Osteocyte (in vitro differentiated cells): Measurements from ENCODE around the gene NME3. TPM values are rescaled to one million over a fixed set of nuclear protein-coding genes. Genes with fewer than 3 reads are reported as not detected.
A peak's percentile ranks its signal among the peaks of the same experiment; 100 is the strongest.

Source experiments
- DNase-seq: peaks from one replicate; pipeline ENCODE4 v3.0.0; 2021; ENCODE audit warnings: mixed read lengths; ENCODE audit not compliant: unreplicated experiment; ENCODE audit errors: extremely low spot score
- H3K27ac Mint-ChIP-seq: one replicate; pipeline ENCODE4 v1.8.0; 2021; ENCODE audit warnings: mild to moderate bottlenecking, mixed read lengths; ENCODE audit not compliant: unreplicated experiment
- H3K27me3 Mint-ChIP-seq: one replicate; pipeline ENCODE4 v1.8.0; 2021; ENCODE audit warnings: mixed read lengths; ENCODE audit not compliant: unreplicated experiment
- H3K36me3 Mint-ChIP-seq: one replicate; pipeline ENCODE4 v1.8.0; 2021; ENCODE audit warnings: mixed read lengths; ENCODE audit not compliant: unreplicated experiment
- H3K4me1 Mint-ChIP-seq: one replicate; pipeline ENCODE4 v1.8.0; 2021; ENCODE audit warnings: mixed read lengths; ENCODE audit not compliant: unreplicated experiment
- H3K4me3 Mint-ChIP-seq: one replicate; pipeline ENCODE4 v1.8.0; 2021; ENCODE audit warnings: mild to moderate bottlenecking, moderate library complexity, mixed read lengths; ENCODE audit not compliant: unreplicated experiment
- H3K9me3 Mint-ChIP-seq: one replicate; pipeline ENCODE4 v1.8.0; 2021; ENCODE audit warnings: mixed read lengths; ENCODE audit not compliant: unreplicated experiment
- CTCF ChIP-seq: fragments of 200-600 bp; sonication (generic); IDR thresholded peaks from 2 replicates; pipeline ENCODE4 v1.5.0; 2021; ENCODE audit warnings: antibody characterized with exemption, mild to moderate bottlenecking, moderate library complexity
- total RNA-seq: library from RNA; stranded (reverse); gene quantifications from 2 replicates; pipeline ENCODE4 v1.2.1, GENCODE V29; 2021

NME3 gene
- total RNA-seq, 1 donor from 2014 or later = 45.8 TPM

GRCh38 chr16:1815461-1815860, 44.1 kb upstream of the NME3 start:
- H3K4me1 Mint-ChIP-seq = peaks cover 10% of the 10 kb centered on the region
- peaks cover 13% of the 10 kb centered on the region for H3K36me3 Mint-ChIP-seq
- H3K9me3 Mint-ChIP-seq = no peaks in the 10 kb centered on the region
- H3K27me3 Mint-ChIP-seq = no peaks in the 10 kb centered on the region
- H3K4me3 Mint-ChIP-seq = no peak overlapping the region
- no peak for TF ChIP-seq CTCF
- DNase-seq = no peak
- H3K27ac Mint-ChIP-seq = no peak overlapping the region

DNA sequence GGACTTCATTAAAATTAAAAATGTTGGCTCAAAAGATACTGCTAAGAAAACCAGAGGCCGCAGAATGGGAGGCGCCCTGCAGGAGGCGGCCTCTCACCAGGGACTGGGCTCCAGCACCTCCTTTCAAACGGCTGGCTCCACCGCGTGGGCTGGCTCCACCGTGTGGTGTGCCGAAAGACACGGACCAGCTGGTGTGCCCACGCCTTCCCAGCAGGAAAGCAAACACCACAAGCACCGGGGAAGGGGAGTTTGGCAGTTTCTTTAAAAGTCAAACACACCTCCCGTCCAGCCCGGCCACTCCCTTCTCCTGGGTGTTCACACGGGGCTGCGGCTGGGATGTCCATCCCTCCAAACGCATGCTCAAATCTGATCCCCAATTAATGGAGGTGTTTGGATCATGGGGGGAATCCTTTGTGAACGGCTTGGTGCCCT, 41.4 kb upstream of the NME3 start:
- Mint-ChIP-seq H3K36me3 (peaks cover 13% of the 10 kb centered on the region), H3K4me1 (peaks cover 10% of the 10 kb centered on the region), H3K4me3 (no peak overlapping the region), H3K9me3 (no peaks in the 10 kb centered on the region), H3K27ac (peak overlapping the region; percentile 48), H3K27me3 (no peaks in the 10 kb centered on the region)
- DNase-seq = peak; percentile 89
- peak; percentile 62 for TF ChIP-seq CTCF

- no peaks in the 10 kb centered on the region for H3K9me3 Mint-ChIP-seq
- no peaks in the 10 kb centered on the region for H3K27me3 Mint-ChIP-seq
- DNase-seq = no peak
- no peak overlapping the region for H3K27ac Mint-ChIP-seq
- no peak for TF ChIP-seq CTCF
- no peak overlapping the region for H3K4me3 Mint-ChIP-seq
- peaks cover 10% of the 10 kb centered on the region for H3K4me1 Mint-ChIP-seq
- peaks cover 20% of the 10 kb centered on the region for H3K36me3 Mint-ChIP-seq
Measured at GRCh38 chr16:1810536-1810935, 39.2 kb upstream of the NME3 start.

- Mint-ChIP-seq H3K4me1 (peaks cover 10% of the 10 kb centered on the region), H3K27me3 (no peaks in the 10 kb centered on the region), H3K4me3 (no peak overlapping the region), H3K27ac (no peak overlapping the region), H3K36me3 (peaks cover 17% of the 10 kb centered on the region), H3K9me3 (no peaks in the 10 kb centered on the region)
- DNase-seq = no peak
- no peak for TF ChIP-seq CTCF
Measured at GRCh38 chr16:1810106-1810505, 38.8 kb upstream of the NME3 start.

DNA sequence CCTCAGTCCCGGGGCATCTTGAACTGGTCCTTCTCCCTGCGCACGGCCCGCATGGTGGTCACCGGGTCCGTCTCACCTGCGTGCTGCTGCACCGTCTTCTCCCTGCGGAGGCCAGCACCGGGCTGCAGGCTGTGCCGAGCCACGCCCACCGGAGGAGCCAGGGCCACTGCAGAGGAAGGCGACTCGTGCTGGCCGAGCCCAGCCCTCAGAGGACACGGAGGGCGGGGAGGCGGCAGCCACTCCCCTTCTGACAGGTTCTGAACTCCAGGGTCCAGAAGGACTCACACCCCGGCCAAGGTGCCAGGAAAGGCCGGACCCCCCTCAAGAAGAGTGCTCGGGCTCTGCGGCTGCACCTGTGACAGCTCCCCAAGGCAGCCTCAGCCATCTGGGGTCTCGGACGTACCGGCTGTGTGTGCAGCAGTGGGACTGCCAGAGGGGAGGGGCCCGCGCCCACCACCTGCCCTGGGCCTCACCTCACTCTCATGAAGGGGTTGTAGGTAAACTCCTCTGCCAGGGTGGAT, 38.0 kb upstream of the NME3 start:
- DNase-seq = no peak
- H3K4me1 Mint-ChIP-seq = peaks cover 10% of the 10 kb centered on the region
- no peaks in the 10 kb centered on the region for H3K27me3 Mint-ChIP-seq
- H3K27ac Mint-ChIP-seq = no peak overlapping the region
- peaks cover 17% of the 10 kb centered on the region for H3K36me3 Mint-ChIP-seq
- no peaks in the 10 kb centered on the region for H3K9me3 Mint-ChIP-seq
- H3K4me3 Mint-ChIP-seq = no peak overlapping the region
- TF ChIP-seq CTCF = no peak
